Mucosa of descending colon (tissue), 3 donors: ENCODE measurements around the gene CDCP1. TPM values are rescaled to one million over a fixed set of nuclear protein-coding genes. Genes with fewer than 3 reads are reported as not detected.
A peak's percentile ranks its signal among the peaks of the same experiment; 100 is the strongest.

Source experiments
- ATAC-seq: fragments of 200-7000 bp; cut with Tn5 transposase; one replicate; pipeline ENCODE4 v1.9.1; 2020; ENCODE audit warnings: mild to moderate bottlenecking, moderate library complexity
- DNase-seq, 3 donors: peaks; one replicate each; pipeline ENCODE4 v3.0.0-alpha.2; 2020
- H3K36me3 ChIP-seq: fragments of 200-600 bp; one replicate; pipeline ENCODE4 v1.8.0; 2021; ENCODE audit warnings: low read depth, mild to moderate bottlenecking
- H3K4me1 ChIP-seq: fragments of 200-600 bp; one replicate; pipeline ENCODE4 v1.8.0; 2021; ENCODE audit warnings: low read depth, mild to moderate bottlenecking
- H3K4me3 ChIP-seq: fragments of 200-600 bp; one replicate; pipeline ENCODE4 v1.8.0; 2021; ENCODE audit warnings: mild to moderate bottlenecking
- H3K9me3 ChIP-seq: fragments of 200-600 bp; one replicate; pipeline ENCODE4 v1.8.0; 2021; ENCODE audit warnings: mild to moderate bottlenecking
- CTCF ChIP-seq: fragments of 200-600 bp; IDR thresholded peaks from one replicate; pipeline ENCODE4 v1.8.0; 2022; ENCODE audit warnings: antibody characterized with exemption, mild to moderate bottlenecking
- intact Hi-C, 2 donors: fragments of 100-400 bp; cut with DNase I in 1 of 2; cut with micrococcal nuclease in 1 of 2; formaldehyde crosslinking; loops; one replicate each; pipeline versions ENCODE4 v1.11.0 to v1.11.1; 2022; cut with DNase I, micrococcal nuclease
- total RNA-seq, 3 donors: library from RNA; stranded (reverse); fragmentation: NEBNext Ultra II Directional in 2 of 3; extraction: Animal tissue kit (Norgen Biotek cat#: 25700) in 2 of 3; gene quantifications; one replicate each; pipeline versions ENCODE4 v1.2.1 to v1.2.4, GENCODE V29; 2021 to 2023
- donor health status: DM: no; HTN: no; CAD: no; lungs with moderate emphysema.
- donor health status: DM: no; HTN: no; CAD: no.
- donor health status: DM: no; HTN: yes; CAD: no.

Gene CDCP1
- total RNA-seq, 3 donors from 2014 or later = 57.6 to 111 (median 87.5) TPM

- H3K9me3 ChIP-seq = no peaks in the 10 kb centered on the region
- H3K36me3 ChIP-seq = no peaks in the 10 kb centered on the region
- peaks cover 43% of the 10 kb centered on the region for H3K4me1 ChIP-seq
- no peak for ATAC-seq
- no peak for TF ChIP-seq CTCF
- intact Hi-C loops = no loop called here
- no peak for DNase-seq
- H3K4me3 ChIP-seq = no peak overlapping the region
Measured at GRCh38 chr3:45118615-45119071, 27.5 kb downstream of the CDCP1 start.

GRCh38 chr3:45116350-45116749, 29.8 kb downstream of the CDCP1 start:
- Histone ChIP-seq H3K4me3 (no peak overlapping the region), H3K9me3 (no peaks in the 10 kb centered on the region), H3K4me1 (peaks cover 32% of the 10 kb centered on the region), H3K36me3 (no peaks in the 10 kb centered on the region)
- TF ChIP-seq CTCF = no peak
- DNase-seq (no peak), ATAC-seq (no peak)
- intact Hi-C loops = no loop called here

- DNase-seq (no peak), ATAC-seq (no peak)
- intact Hi-C loops = no loop called here
Measured at GRCh38 chr3:45113625-45114050, 32.5 kb downstream of the CDCP1 start.

GRCh38 chr3:45112939-45113338, 33.2 kb downstream of the CDCP1 start:
- no peaks in the 10 kb centered on the region for H3K9me3 ChIP-seq
- no peaks in the 10 kb centered on the region for H3K36me3 ChIP-seq
- TF ChIP-seq CTCF = no peak
- DNase-seq (no peak), ATAC-seq (no peak)
- intact Hi-C loops = no loop called here
- H3K4me3 ChIP-seq = no peak overlapping the region
- H3K4me1 ChIP-seq = peaks cover 27% of the 10 kb centered on the region

More at GRCh38 chr3:45113625-45114050, 32.5 kb downstream of the CDCP1 start:
- H3K9me3 ChIP-seq = no peaks in the 10 kb centered on the region
- H3K4me3 ChIP-seq = no peak overlapping the region
- H3K4me1 ChIP-seq = peaks cover 28% of the 10 kb centered on the region
- no peaks in the 10 kb centered on the region for H3K36me3 ChIP-seq
- TF ChIP-seq CTCF = no peak

- no peak overlapping the region for H3K4me3 ChIP-seq
- H3K36me3 ChIP-seq = no peaks in the 10 kb centered on the region
- ATAC-seq = no peak
- no peaks in the 10 kb centered on the region for H3K9me3 ChIP-seq
- intact Hi-C loops = no loop called here
- peaks cover 23% of the 10 kb centered on the region for H3K4me1 ChIP-seq
- no peak for TF ChIP-seq CTCF
- DNase-seq = peak in 1 of 3 donors; percentile 55
Measured at GRCh38 chr3:45110509-45110833, 35.7 kb downstream of the CDCP1 start.
